ENCODE data around the gene NOTCH3.
A peak's percentile ranks its signal among the peaks of the same experiment; 100 is the strongest.

The NOTCH3 gene

GRCh38 chr19:15222738-15223648 lies 22.2 kb upstream of the NOTCH3 start:
- H3K27me3 ChIP-seq = no peaks in the 10 kb centered on the region
- intact Hi-C loops (cut with DNase I; ENCODE audit: low total_unique reads) = no loop called here
- peak in 1 of 2 experiments; percentile 20 for TF ChIP-seq CTCF (IDR thresholded peaks at IDR 0.05)

GRCh38 chr19:15220833-15221232 lies 20.0 kb upstream of the NOTCH3 start:
- Histone ChIP-seq H3K27me3 (no peaks in the 10 kb centered on the region), H3K27ac (peak overlapping the region in 1 of 2 donors; percentile 62), H3K4me3 (no peak overlapping the region), H3K36me3 (no peaks in the 10 kb centered on the region), H3K4me1 (peaks cover 3 to 45% (median 21%) of the 10 kb centered on the region in 4 donors), H3K9me3 (no peaks in the 10 kb centered on the region)
- no peak for DNase-seq
- intact Hi-C loops (cut with DNase I; ENCODE audit: low total_unique reads) = no loop called here
- TF ChIP-seq CTCF (IDR thresholded peaks at IDR 0.05) = no peak

More at GRCh38 chr19:15222738-15223648, 22.2 kb upstream of the NOTCH3 start:
- Histone ChIP-seq H3K9me3 (no peaks in the 10 kb centered on the region), H3K36me3 (no peaks in the 10 kb centered on the region), H3K4me3 (peak overlapping the region; percentile 60 to 72), H3K27ac (peak overlapping the region; percentile 89 to 92), H3K4me1 (peaks cover 3 to 39% (median 21%) of the 10 kb centered on the region in 4 donors)
- peak; percentile 90 to 98 for DNase-seq

- H3K27ac ChIP-seq = no peak overlapping the region
- H3K36me3 ChIP-seq = no peaks in the 10 kb centered on the region
- H3K4me3 ChIP-seq = no peak overlapping the region
- TF ChIP-seq CTCF (IDR thresholded peaks at IDR 0.05) = no peak
- intact Hi-C loops (cut with DNase I; ENCODE audit: low total_unique reads) = no loop called here
- H3K27me3 ChIP-seq = no peaks in the 10 kb centered on the region
- no peaks in the 10 kb centered on the region for H3K9me3 ChIP-seq
- no peak for DNase-seq
- peaks cover 3 to 60% (median 34%) of the 10 kb centered on the region in 4 donors for H3K4me1 ChIP-seq
Measured at GRCh38 chr19:15218501-15218900, 17.7 kb upstream of the NOTCH3 start.

GRCh38 chr19:15216363-15216762 lies 15.6 kb upstream of the NOTCH3 start:
- intact Hi-C loops (cut with DNase I; ENCODE audit: low total_unique reads) = no loop called here
- Histone ChIP-seq H3K36me3 (no peaks in the 10 kb centered on the region), H3K4me1 (peaks cover 0 to 68% (median 33%) of the 10 kb centered on the region in 4 donors), H3K27ac (peak overlapping the region in 1 of 2 donors; percentile 84), H3K9me3 (no peaks in the 10 kb centered on the region), H3K4me3 (no peak overlapping the region), H3K27me3 (no peaks in the 10 kb centered on the region)
- no peak for DNase-seq
- no peak for TF ChIP-seq CTCF (IDR thresholded peaks at IDR 0.05)

- no peaks in the 10 kb centered on the region for H3K9me3 ChIP-seq
- H3K4me1 ChIP-seq = peaks cover 0 to 74% (median 46%) of the 10 kb centered on the region in 4 donors
- no peak overlapping the region for H3K4me3 ChIP-seq
- DNase-seq = peak; percentile 88 to 97
- peak overlapping the region; percentile 84 to 86 for H3K27ac ChIP-seq
- no peaks in the 10 kb centered on the region for H3K36me3 ChIP-seq
- H3K27me3 ChIP-seq = no peaks in the 10 kb centered on the region
- TF ChIP-seq CTCF (IDR thresholded peaks at IDR 0.05) = no peak
- intact Hi-C loops (cut with DNase I; ENCODE audit: low total_unique reads) = loop anchor here (5.0 kb wide), 1 partner anchor 33 kb away; no protein-coding TSS in a partner anchor
Measured at GRCh38 chr19:15213715-15214381, 13.1 kb upstream of the NOTCH3 start.

All from tibial artery (tissue), 4 donors.